ENCODE results near the gene TP53TG3E.
"Not testable (repeated sequence)": the region's sequence is repeated elsewhere in the genome, so short reads cannot be mapped to it uniquely, and the experiment has no call there.

The TP53TG3E gene, protein sequence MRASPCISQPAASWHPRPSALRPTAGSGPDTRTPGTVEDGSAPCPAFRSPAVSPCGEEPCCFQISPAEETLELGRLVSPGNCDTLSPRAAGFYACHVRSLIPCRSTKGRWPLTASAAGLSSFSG

DNA sequence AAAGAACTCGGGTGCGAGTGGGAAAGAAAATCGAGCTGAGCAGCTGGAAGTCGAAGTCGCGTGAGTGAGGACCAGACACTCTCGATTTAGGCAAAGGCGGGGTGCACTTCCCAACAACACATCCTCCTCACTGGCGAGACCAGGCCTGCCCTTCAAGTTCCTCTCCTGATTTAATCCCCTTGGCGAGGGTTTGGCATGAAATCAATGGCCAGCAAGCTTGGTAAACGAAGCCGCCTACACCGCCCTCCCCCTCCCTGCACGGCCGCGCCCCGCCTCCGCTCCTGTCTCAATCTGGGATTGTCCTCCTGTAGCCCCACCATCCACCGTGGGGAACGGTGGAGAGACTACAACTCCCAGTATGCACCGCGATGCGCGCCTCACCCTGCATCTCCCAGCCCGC, at the start of gene TP53TG3E:
Gene TP53TG3E (plus strand): TSS at position 301 of the 400 bp plus-strand sequence. CDS start 68 bp downstream, at position 369.
- DNase-seq, result not testable (repeated sequence)

DNA sequence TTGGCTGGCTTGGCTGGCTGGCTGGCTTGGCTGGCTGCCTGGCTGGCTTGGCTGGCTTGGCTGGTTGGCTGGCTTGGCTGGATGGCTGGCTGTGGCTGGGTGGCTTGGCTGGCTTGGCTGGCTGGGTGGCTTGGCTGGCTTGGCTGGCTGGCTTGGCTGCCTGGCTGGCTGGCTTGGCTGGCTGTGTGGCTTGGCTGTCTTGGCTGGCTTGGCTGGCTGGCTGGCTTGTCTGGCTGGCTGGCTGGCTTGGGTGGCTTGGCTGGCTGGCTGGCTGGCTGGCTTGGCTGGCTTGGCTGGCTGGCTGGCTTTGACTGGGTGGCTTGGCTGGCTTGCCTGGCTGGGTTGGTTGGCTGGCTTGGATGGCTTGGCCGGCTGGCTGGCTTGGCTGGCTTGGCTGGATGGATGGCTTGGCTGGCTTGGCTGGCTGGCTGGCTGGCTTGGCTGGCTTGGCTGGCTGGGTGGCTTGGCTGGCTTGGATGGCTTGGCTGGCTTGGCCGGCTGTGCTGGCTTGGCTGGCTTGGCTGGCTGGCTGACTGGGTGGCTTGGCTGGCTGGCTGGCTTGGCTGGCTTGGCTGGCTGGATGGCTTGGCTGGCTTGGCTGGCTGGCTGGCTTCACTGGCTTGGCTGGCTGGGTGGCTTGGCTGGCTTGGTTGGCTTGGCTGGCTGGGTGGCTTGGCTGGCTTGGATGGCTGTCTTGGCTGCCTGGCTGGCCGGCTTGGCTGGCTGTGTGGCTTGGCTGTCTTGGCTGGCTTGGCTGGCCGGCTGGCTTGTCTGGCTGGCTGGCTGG, 32.3 kb downstream of the TP53TG3E start:
- peak; percentile 56 for DNase-seq

DNA sequence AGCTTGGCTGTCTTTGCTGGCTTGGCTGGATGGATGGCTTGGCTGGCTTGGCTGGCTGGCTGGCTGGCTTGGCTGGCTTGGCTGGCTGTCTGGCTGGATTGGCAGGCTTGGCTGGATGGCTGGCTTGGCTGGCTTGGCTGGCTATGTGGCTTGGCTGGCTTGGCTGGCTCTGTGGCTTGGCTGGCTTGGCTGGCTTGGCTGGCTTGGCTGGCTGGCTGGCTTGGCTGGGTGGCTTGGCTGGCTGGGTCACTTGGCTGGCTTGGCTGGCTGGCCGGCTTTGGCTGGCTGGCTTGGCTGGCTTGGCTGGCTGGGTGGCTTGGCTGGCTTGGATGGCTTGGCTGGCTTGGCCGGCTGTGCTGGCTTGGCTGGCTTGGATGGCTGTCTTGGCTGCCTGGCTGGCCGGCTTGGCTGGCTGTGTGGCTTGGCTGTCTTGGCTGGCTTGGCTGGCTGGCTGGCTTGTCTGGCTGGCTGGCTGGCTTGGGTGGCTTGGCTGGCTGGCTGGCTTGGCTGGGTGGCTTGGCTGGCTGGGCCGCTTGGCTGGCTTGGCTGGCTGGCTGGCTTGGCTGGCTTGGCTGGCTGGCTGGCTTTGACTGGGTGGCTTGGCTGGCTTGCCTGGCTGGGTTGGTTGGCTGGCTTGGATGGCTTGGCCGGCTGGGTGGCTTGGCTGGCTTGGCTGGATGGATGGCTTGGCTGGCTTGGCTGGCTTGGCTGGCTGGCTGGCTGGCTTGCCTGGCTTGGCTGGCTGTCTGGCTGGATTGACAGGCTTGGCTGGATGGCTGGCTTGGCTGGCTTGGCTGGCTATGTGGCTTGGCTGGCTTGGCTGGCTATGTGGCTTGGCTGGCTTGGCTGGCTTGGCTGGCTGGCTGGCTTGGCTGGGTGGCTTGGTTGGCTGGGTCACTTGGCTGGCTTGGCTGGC, 33.8 kb downstream of the TP53TG3E start:
- DNase-seq, result peak; percentile 50

DNA sequence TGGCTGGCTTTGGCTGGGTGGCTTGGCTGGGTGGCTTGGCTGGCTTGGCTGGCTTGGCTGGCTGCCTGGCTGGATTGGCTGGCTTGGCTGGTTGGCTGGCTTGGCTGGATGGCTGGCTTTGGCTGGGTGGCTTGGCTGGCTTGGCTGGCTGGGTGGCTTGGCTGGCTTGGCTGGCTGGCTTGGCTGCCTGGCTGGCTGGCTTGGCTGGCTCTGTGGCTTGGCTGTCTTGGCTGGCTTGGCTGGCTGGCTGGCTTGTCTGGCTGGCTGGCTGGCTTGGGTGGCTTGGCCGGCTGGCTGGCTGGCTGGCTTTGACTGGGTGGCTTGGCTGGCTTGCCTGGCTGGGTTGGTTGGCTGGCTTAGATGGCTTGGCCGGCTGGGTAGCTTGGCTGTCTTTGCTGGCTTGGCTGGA, 34.4 kb downstream of the TP53TG3E start:
- DNase-seq, result peak; percentile 24

DNA sequence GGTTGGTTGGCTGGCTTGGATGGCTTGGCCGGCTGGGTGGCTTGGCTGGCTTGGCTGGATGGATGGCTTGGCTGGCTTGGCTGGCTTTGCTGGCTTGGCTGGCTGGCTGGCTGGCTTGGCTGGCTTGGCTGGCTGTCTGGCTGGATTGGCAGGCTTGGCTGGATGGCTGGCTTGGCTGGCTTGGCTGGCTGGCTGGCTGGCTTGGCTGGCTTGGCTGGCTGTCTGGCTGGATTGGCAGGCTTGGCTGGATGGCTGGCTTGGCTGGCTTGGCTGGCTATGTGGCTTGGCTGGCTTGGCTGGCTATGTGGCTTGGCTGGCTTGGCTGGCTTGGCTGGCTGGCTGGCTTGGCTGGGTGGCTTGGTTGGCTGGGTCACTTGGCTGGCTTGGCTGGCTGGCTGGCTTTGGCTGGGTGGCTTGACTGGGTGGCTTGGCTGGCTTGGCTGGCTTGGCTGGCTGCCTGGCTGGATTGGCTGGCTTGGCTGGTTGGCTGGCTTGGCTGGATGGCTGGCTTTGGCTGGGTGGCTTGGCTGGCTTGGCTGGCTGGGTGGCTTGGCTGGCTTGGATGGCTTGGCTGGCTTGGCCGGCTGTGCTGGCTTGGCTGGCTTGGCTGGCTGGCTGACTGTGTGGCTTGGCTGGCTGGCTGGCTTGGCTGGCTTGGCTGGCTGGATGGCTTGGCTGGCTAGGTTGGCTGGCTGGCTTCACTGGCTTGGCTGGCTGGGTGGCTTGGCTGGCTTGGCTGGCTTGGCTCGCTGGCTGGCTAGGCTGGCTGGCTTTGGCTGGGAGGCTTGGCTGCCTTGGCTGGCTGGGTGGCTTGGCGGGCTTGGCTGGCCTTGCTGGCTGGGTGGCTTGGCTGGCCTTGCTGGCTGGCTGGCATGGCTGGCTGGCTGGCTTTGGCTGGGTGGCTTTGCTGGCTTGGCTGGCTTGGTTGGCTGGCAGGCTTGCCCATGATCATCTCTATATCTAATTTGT, 35.3 kb downstream of the TP53TG3E start:
- DNase-seq, result peak; percentile 58
